HepG2 (cell line): ENCODE results near the gene ADAT3. TPM values are rescaled to one million over a fixed set of nuclear protein-coding genes. Genes with fewer than 3 reads are reported as not detected.

Source experiments
- AGO1 ChIP-seq: fragments of 200-400 bp; formaldehyde crosslinking; IDR thresholded peaks from 2 replicates; pipeline ENCODE4 v1.6.1; 2017; ENCODE audit warnings: mild to moderate bottlenecking, low read depth, low read length, moderate library complexity; ENCODE audit not compliant: poor library complexity, severe bottlenecking
- ASH2L ChIP-seq: fragments of 300-600, 200-600 bp; sonication (generic); IDR thresholded peaks from 2 replicates; pipeline ENCODE4 v1.7.0; 2017; ENCODE audit warnings: low read depth, mild to moderate bottlenecking, moderate library complexity, mixed read lengths, low read length; ENCODE audit not compliant: insufficient read length
- HMGXB4 ChIP-seq, 2 experiments: sonication (generic) in 1 of 2; formaldehyde crosslinking in 1 of 2; IDR thresholded peaks; 2 replicates each; pipeline versions ENCODE4 v1.4.0 to v1.6.1; 2018 to 2020; ENCODE audit warnings: missing genetic modification reagents in 2 of 2, borderline replicate concordance in 1 of 2, low read depth in 1 of 2, mild to moderate bottlenecking in 1 of 2, missing biosample characterization in 1 of 2
- KDM2A ChIP-seq: sonication (generic); formaldehyde crosslinking; IDR thresholded peaks from 2 replicates; pipeline ENCODE4 v1.4.0; 2020; ENCODE audit warnings: low read depth, missing genetic modification reagents, borderline replicate concordance
- LCORL ChIP-seq, 2 experiments: fragments of 450-650 bp in 1 of 2; sonication (generic) in 1 of 2; formaldehyde crosslinking in 1 of 2; IDR thresholded peaks; 2 replicates each; pipeline versions ENCODE4 v1.5.0 to v1.6.1; 2017 to 2020; ENCODE audit warnings: antibody characterized with exemption in 1 of 2, missing genetic modification reagents in 1 of 2
- ZBTB14 ChIP-seq: sonication (generic); formaldehyde crosslinking; IDR thresholded peaks from 2 replicates; pipeline ENCODE4 v1.4.0; 2020; ENCODE audit warnings: missing genetic modification reagents
- ZBTB7A ChIP-seq: sonication (generic); formaldehyde crosslinking; IDR thresholded peaks from 2 replicates; pipeline ENCODE4 v1.8.0; 2022; ENCODE audit warnings: mild to moderate bottlenecking, missing genetic modification reagents
- ZFX ChIP-seq: sonication (generic); formaldehyde crosslinking; IDR thresholded peaks from 2 replicates; pipeline ENCODE4 v1.4.0; 2020; ENCODE audit warnings: mild to moderate bottlenecking, low read depth, missing genetic modification reagents, moderate library complexity
- ZFYVE20 ChIP-seq: sonication (generic); formaldehyde crosslinking; IDR thresholded peaks from 2 replicates; pipeline ENCODE4 v1.8.0; 2023; ENCODE audit warnings: low read depth, mild to moderate bottlenecking, moderate library complexity, missing genetic modification reagents, borderline replicate concordance
- polyA plus RNA-seq, 8 experiments: library from polyadenylated mRNA; depleted of rRNA in 3 of 8; stranded (reverse) in 7 of 8; unstranded in 1 of 8; fragments of >200 nt; fragmentation: Illumina TruSeq in 4 of 8; extraction: Trizol in 4 of 8; gene quantifications; 2 replicates each; pipeline versions ENCODE4 v1.2.1 to v1.2.3, GENCODE V29; 2011 to 2016; ENCODE audit warnings: low read depth in 4 of 8, missing spikeins in 1 of 8, mixed read lengths in 1 of 8; ENCODE audit not compliant: insufficient read depth in 1 of 8
- total RNA-seq, 5 experiments: library from RNA; depleted of rRNA; stranded (reverse); fragments of >200 nt; fragmentation: Illumina TruSeq; extraction: Trizol; gene quantifications; 2 replicates each; pipeline ENCODE4 v1.2.3, GENCODE V29; 2016; ENCODE audit warnings: low read depth in 1 of 5

Gene ADAT3
- total and polyA plus RNA-seq, 2 of the 13 experiments (the other 11 are each of a cell fraction or from before 2014, with no cell fraction given): 0.95 to 3.5 TPM

GRCh38 chr19:1862068-1862423 is 43.2 kb upstream of the ADAT3 start (continued):
- 0 out of 2 replicates have a peak, but pooled peaks have one; percentile 7 for TF ChIP-seq ZBTB14 (CRISPR knock-in tag)
- TF ChIP-seq ASH2L: peak; percentile 16
- TF ChIP-seq ZFYVE20 (CRISPR knock-in tag): no peak
- no peak for TF ChIP-seq AGO1
- 0 out of 4 replicates have a peak, but pooled peaks of 1 of the 2 experiments have one; percentile 7 for TF ChIP-seq HMGXB4 (CRISPR knock-in tag; IDR thresholded peaks at IDR 0.05; ENCODE audit: borderline replicate concordance in 1 of 2, low read depth in 1 of 2)
- TF ChIP-seq LCORL (IDR thresholded peaks at IDR 0.05): no peak
- peak; percentile 42 for TF ChIP-seq LCORL (CRISPR knock-in tag; IDR thresholded peaks at IDR 0.05)
- peak; percentile 65 for TF ChIP-seq ZFX (CRISPR knock-in tag)
- 0 out of 2 replicates have a peak, but pooled peaks have one; percentile 51 for TF ChIP-seq ZBTB7A (CRISPR knock-in tag)
- TF ChIP-seq KDM2A (CRISPR knock-in tag): 0 out of 2 replicates have a peak, but pooled peaks have one; percentile 18
